Muscle of arm (tissue), 12 donors: ENCODE measurements around the gene MYD88. TPM values are rescaled to one million over a fixed set of nuclear protein-coding genes. Genes with fewer than 3 reads are reported as not detected.
"Not testable (repeated sequence)": the region's sequence is repeated elsewhere in the genome, so short reads cannot be mapped to it uniquely, and the experiment has no call there.

ENCODE experiments used
- DNase-seq: peaks from one replicate; pipeline ENCODE4 v3.0.0-alpha.2; 2013
- polyA plus RNA-seq, 12 donors: library from polyadenylated mRNA; unstranded; fragments of 120-200 nt; gene quantifications; one replicate each; pipeline ENCODE4 v1.2.1, GENCODE V29; 2013; ENCODE audit not compliant: insufficient read length in 12 of 12

Gene MYD88
- polyA plus RNA-seq, 12 donors: 15.4 to 38.2 (median 22.6) TPM; not detected in 1

- no peak for DNase-seq
Observed at GRCh38 chr3:38122712-38123290, 15.7 kb upstream of the MYD88 start.

DNA sequence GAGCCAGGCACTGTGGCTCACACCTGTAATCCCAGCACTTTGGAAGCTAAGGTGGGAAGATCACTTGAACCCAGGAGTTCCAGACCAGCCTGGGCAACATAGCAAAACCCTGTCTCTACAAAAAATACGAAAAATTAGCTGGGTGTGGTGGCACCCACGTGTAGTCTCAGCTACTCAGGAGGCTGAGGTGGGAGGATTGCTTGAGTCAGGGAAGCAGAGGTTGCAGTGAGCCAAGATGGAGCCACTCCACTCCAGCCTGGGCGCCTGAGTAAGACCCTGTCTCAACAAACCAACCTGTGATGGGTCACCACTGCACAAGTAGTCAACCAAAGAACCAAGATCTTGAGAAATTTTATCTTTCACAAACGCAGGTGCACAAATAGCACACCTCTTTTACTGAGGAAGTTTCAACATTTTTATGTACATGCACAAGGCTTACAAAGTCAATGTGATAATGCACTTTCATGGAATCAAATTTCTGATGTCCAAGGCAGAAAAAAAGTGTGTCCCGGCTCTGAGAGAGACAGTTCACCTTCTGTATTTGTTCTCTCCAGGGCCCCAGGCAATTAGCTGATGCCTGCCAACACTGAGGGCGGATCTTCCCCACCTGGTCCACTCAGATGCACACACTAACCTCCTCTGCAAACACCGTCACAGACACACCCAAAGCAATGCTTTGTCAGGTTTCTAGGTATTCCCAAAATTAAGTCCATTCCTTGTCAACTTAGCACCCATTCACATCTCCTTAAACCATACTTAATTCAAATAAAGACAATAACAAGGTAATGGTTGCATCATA is 13.9 kb upstream of the MYD88 start:
- DNase-seq: no peak

DNA sequence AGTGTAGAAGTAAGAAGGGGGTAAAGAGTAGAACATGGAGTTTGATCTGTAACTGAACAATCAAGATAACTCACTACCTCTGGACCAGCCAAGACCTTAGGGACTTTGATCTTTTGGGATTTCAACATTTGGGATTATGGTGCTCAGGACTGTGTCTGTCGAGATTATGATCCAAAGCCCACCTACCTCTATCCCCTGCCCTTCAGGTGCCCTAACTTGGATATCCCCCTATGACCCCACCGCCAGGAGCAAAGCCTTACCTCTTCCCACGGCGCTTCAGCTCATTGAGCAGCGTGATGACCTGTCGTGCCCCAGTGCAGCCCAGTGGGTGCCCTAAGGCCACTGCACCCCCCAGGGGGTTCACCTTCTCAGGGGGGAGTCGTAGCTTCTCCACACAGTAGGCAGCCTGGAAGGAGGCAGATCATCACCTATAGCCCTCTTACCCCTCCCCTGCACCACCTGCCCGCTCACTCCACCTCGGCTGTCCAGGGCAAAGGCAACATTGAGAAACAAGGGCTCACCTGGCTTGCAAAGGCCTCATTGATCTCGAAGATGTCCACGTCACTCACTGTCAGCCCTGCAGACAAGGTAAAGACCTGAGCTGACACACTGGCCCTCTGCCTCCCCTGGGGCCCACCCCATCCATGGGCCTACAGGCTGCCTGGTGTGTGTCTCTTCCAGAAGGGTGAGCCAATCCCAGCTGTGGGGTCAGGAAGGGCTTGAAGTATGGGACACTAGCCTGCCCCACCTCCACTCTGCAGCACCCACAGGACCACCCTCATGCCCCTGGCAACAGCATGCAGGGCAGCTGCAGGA is 12.9 kb upstream of the MYD88 start:
- DNase-seq: no peak

DNA sequence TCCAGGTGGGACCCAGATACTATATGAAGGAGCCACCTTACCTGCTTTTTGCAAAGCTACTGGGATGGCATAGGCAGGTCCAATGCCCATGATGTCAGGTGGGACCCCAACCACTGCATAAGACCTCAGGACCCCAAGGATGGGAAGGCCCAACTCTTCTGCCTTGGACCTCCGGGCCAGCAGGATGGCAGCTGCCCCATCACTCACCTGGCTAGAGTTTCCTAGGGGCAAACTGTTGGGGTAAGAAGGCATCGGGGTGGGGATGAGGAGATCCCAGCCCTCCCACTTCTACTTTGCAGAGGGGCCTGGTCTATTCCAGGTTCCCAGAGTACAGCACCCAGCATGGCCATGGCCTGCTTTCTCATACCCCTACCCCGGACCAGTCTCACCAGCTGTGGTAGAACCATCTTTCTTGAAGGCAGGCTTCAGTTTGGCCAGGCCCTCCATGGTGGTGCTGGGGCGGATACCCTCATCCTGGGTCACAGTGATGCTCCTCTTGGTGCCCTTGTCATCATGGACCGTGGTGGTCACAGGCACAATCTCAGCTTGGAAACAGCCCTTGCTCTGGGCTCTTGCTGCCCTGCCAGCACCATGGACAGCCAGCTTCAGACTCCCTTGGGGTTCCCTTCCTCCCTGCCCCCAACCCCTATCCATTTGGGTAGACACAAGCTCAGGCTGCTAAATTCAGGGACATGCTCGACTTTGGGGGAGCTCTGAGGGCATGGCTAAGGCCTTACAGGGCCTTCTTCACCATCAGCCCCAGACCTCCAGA is 12.2 kb upstream of the MYD88 start:
- DNase-seq: no peak

DNA sequence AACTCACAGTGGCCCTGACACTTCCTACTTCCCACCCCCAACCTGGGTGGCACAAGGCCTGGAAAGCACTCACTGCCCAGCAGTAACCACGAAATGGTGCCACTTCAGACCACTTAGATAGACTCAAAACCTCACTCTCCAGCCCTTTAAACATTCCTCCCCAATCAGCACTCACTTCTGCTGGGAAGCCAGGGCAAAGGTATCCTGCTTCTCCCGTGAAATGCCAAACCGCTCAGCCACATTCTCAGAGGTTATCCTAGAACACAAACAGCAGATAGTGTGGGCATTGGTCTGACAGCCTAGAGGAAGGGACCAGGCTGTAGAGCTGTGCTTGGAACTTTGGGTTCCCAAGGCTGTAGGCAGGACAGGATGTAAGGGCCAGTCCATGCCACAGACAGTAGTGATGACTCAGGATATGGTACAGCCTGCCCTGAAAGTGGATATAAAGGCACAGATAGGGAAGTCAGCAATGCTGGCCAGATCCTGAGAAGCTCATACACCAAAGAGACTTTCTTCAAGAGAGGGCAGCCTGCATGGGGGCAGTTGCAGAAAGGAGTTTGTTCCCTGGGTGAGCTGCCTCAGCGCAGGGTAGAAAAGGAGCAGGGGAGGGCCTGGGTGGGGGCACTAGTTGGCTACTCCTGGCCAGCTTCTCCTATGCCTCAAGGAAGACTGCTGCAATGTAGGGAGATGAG is 10.7 kb upstream of the MYD88 start:
- DNase-seq: no peak

GRCh38 chr3:38128303-38128655 is 10.2 kb upstream of the MYD88 start:
- no peak for DNase-seq

DNA sequence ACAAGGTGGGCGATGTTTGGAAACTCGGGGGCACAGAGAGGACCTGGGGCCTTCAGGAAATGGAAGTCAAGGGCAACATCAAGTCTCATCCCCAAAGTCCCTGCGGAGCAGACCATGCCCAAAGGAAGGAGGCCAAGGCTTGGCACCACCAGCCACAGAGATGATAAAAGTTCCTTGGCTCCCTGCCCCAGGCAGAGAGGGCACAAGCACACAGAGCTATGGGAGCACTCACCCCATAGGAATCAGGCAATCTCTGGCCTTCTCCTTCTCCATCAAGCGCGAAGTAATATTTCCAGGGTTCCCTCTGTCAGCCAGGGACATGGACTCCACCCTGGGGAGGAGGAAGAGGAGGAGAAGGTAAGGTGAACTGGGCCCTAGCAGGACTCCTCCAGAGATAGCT is 9.4 kb upstream of the MYD88 start:
- no peak for DNase-seq

DNA sequence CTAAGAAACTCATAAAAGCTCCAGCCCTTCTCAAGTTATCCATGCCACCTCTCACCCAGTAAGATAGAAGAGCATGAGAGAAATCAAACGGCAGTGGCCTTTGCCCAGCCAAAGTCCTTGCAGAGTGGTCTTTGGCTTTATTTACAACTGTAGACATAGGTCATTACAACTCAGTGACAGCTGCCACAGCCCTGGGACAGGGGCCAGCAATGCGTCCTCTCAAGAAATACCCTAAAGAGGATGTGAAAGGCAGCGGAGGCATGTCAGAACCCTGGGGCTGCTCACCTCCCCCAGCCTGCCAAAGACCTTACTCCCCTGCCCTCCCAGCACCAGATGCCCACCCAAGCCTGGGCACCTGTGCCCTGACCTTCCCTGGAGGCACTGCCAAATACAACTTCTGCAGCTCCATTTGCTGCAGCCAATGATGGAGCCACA is 7.8 kb upstream of the MYD88 start:
- no peak for DNase-seq

- DNase-seq: no peak
Observed at GRCh38 chr3:38131621-38132369, 6.7 kb upstream of the MYD88 start.

GRCh38 chr3:38133209-38133556 is 5.3 kb upstream of the MYD88 start:
- DNase-seq: no peak

GRCh38 chr3:38133557-38134405 is 4.7 kb upstream of the MYD88 start:
- no peak for DNase-seq

- not testable (repeated sequence) for DNase-seq
Observed at GRCh38 chr3:38134517-38135143, 3.8 kb upstream of the MYD88 start.

DNA sequence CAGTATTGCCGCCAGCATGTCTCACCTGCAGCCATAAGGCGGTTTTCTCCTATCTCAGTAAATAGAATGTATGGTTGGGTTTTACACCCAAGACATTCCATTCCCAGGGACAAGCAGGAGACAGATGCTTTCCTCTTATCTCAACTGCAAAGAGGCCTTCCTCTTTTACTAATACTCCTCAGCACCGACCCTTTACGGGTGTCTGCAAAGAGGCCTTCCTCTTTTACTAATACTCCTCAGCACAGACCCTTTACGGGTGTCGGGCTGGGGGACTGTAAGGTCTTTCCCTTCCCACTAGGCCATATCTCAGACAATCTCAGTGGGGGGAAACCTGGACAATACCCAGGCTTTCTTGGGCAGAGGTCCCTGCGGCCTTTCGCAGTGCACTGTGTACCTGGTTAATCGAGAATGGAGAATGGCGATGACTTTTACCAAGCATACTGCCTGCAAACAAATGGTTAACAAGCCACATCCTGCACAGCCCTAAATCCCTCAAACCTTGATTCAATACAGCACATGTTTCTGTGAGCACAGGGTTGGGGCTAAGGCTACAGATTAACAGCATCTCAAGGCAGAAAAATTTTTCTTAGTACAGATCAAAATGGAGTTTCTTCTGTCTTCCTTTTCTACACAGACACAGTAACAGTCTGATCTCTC is 2.7 kb upstream of the MYD88 start:
- DNase-seq: not testable (repeated sequence)

DNA sequence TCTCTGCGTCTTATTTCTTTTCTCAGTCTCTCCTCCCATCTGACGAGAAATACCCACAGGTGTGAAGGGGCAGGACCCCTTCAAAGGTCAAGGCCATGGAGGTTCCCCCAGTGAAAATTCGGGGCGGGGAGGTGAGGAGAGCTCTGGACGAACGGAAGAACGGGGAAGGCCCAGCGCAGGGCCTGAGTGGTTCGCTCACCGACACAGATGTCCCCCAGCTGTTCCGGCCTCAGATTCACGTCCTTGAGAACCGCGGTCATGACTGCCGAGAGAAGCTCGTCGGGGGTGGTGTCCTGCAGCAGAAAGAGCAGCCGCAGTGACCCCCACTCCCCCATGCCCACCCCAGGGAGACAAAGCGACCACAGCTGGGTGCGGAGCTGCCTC is 2.1 kb upstream of the MYD88 start:
- DNase-seq: peak; percentile 14

GRCh38 chr3:38136777-38137614 is 1.5 kb upstream of the MYD88 start, which contains the start of gene ACAA1:
Gene ACAA1 (minus strand): TSS chr3:38137127. CDS start chr3:38137035, 92 bp downstream.
- DNase-seq: peak; percentile 99

DNA sequence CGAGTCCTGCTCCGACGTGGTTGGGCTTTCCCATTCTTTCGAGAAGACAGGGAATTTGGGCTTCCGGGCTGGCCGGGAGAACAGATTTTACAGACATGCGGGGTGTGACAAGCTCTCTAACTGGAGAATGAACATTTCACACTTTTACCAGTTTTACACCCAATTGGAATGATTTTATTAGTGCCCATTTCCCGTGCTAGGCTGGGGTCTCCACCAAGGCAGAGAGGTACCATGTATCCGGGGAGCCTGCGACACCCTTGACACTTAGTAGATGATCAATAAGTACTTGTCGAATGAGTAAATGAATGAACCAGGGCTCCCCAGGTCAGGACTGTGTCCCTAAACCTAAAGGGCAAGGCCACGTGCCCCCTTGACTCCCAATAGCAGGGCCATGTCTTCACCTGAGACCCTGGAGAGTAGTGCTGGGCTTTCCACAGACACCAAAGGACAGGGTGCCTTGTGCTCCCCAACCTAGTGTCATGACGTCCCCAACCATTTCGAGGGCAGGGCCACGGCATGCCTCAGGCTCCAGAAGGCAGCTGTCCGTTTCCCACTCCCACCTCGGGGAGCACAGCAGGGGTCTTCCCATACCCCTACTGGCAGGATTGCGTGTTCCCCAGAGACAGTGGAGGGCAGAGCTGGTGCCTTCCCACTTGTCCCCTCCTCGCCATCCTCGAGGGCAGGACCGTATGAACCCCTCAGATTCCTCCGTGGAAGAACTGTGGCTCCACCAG is 679 bp upstream of the MYD88 start:
- DNase-seq: no peak

GRCh38 chr3:38139191-38139590 is 730 bp downstream of the MYD88 start:
- no peak for DNase-seq
